Right ventricle myocardium inferior (tissue), 1 donor: Measurements from ENCODE around the gene PCCA. TPM values are rescaled to one million over a fixed set of nuclear protein-coding genes. Genes with fewer than 3 reads are reported as not detected.
A peak's percentile ranks its signal among the peaks of the same experiment; 100 is the strongest.

Experiments used
- ATAC-seq: fragments of 200-7000 bp; cut with Tn5 transposase; one replicate; pipeline ENCODE4 v1.9.1; 2020; ENCODE audit warnings: mild to moderate bottlenecking, moderate library complexity
- DNase-seq: peaks from one replicate; pipeline ENCODE4 v3.0.0; 2021; ENCODE audit errors: missing footprints
- intact Hi-C: fragments of 100-400 bp; cut with DNase I; formaldehyde crosslinking; loops from one replicate; pipeline ENCODE4 v1.11.0; 2022
- total RNA-seq: library from RNA; stranded (reverse); fragmentation: NEBNext Ultra II Directional; extraction: Animal tissue kit (Norgen Biotek cat#: 25700); gene quantifications from one replicate; pipeline ENCODE4 v1.2.1, GENCODE V29; 2021
- donor health status: DM: no; HTN: yes; CAD: no; lungs with severe emphysema.

The PCCA gene
- total RNA-seq, 1 donor from 2014 or later = 64.0 TPM

GRCh38 chr13:100458673-100459072 lies 369.8 kb downstream of the PCCA start:
- no peak for DNase-seq
- intact Hi-C loops = no loop called here
- ATAC-seq = no peak

GRCh38 chr13:100459747-100460146 lies 370.9 kb downstream of the PCCA start:
- intact Hi-C loops = no loop called here
- no peak for ATAC-seq

GRCh38 chr13:100460266-100460665 lies 371.4 kb downstream of the PCCA start:
- ATAC-seq = no peak
- DNase-seq = no peak
- intact Hi-C loops = no loop called here

More at GRCh38 chr13:100459747-100460146, 370.9 kb downstream of the PCCA start:
- DNase-seq = no peak

GRCh38 chr13:100460791-100461190 lies 371.9 kb downstream of the PCCA start:
- DNase-seq (no peak), ATAC-seq (no peak)
- intact Hi-C loops = no loop called here

GRCh38 chr13:100461309-100462030 lies 372.6 kb downstream of the PCCA start:
- no peak for ATAC-seq
- intact Hi-C loops = no loop called here
- DNase-seq = no peak

GRCh38 chr13:100464006-100464405 lies 375.1 kb downstream of the PCCA start:
- intact Hi-C loops = no loop called here
- DNase-seq (no peak), ATAC-seq (no peak)

GRCh38 chr13:100465558-100465957 lies 376.7 kb downstream of the PCCA start:
- intact Hi-C loops = no loop called here
- DNase-seq (no peak), ATAC-seq (peak; percentile 28)

- DNase-seq = no peak
- no peak for ATAC-seq
- intact Hi-C loops = no loop called here
Measured at GRCh38 chr13:100470866-100471505, 382.1 kb downstream of the PCCA start.

GRCh38 chr13:100473087-100473486 lies 384.2 kb downstream of the PCCA start:
- ATAC-seq (no peak), DNase-seq (no peak)
- intact Hi-C loops = no loop called here

GRCh38 chr13:100473501-100474044 lies 384.7 kb downstream of the PCCA start:
- intact Hi-C loops = no loop called here
- no peak for ATAC-seq

GRCh38 chr13:100476963-100477362 lies 388.1 kb downstream of the PCCA start:
- intact Hi-C loops = no loop called here
- ATAC-seq (no peak), DNase-seq (no peak)

More at GRCh38 chr13:100473501-100474044, 384.7 kb downstream of the PCCA start:
- DNase-seq = no peak

GRCh38 chr13:100478107-100478809 lies 389.4 kb downstream of the PCCA start:
- intact Hi-C loops = no loop called here
- DNase-seq (no peak), ATAC-seq (no peak)

- ATAC-seq (no peak), DNase-seq (no peak)
- intact Hi-C loops = no loop called here
Measured at GRCh38 chr13:100480676-100481075, 391.8 kb downstream of the PCCA start.

GRCh38 chr13:100483139-100483538 lies 394.2 kb downstream of the PCCA start:
- intact Hi-C loops = no loop called here
- no peak for ATAC-seq
- no peak for DNase-seq

GRCh38 chr13:100483841-100484381 lies 395.0 kb downstream of the PCCA start:
- DNase-seq = no peak
- intact Hi-C loops = no loop called here
- ATAC-seq = no peak

GRCh38 chr13:100484702-100485101 lies 395.8 kb downstream of the PCCA start:
- intact Hi-C loops = no loop called here
- ATAC-seq (no peak), DNase-seq (no peak)

GRCh38 chr13:100485265-100485664 lies 396.4 kb downstream of the PCCA start:
- intact Hi-C loops = no loop called here
- no peak for ATAC-seq
- DNase-seq = no peak

GRCh38 chr13:100490692-100491091 lies 401.8 kb downstream of the PCCA start:
- intact Hi-C loops = no loop called here
- ATAC-seq = no peak
- DNase-seq = no peak

- ATAC-seq (peak; percentile 88), DNase-seq (peak; percentile 79)
- intact Hi-C loops = no loop called here
Measured at GRCh38 chr13:100491164-100491842, 402.4 kb downstream of the PCCA start.
